H1 (cell line): ENCODE measurements around the gene SFRP5. TPM values are rescaled to one million over a fixed set of nuclear protein-coding genes. Genes with fewer than 3 reads are reported as not detected.

Experiments
- CTCF ChIA-PET: fragments of 300-600 bp; sonication (Branson Sonifier 250); formaldehyde crosslinking; loops from one replicate; lab custom pipeline; 2021; ENCODE audit not compliant: partially characterized antibody; lab: Charles Lee
- POLR2A ChIA-PET: fragments of 300-600 bp; sonication (Branson Sonifier 250); formaldehyde crosslinking; loops from one replicate; lab custom pipeline; 2021; ENCODE audit warnings: inconsistent platforms; ENCODE audit not compliant: partially characterized antibody; lab: Charles Lee
- DNase-seq, 2 experiments: peaks; one replicate each; pipeline versions ENCODE4 v3.0.0 to v3.0.0-alpha.2; 2010 to 2022; ENCODE audit warnings: low spot score in 2 of 2, low read depth in 1 of 2, mixed read lengths in 1 of 2
- FAIRE-seq: peaks from 2 replicates; lab custom pipeline; 2011; peaks lifted over from hg19 to GRCh38; lab: Jason Lieb, UNC
- H2AFZ ChIP-seq: 2 replicates; pipeline ENCODE4 v1.8.1; 2012; ENCODE audit warnings: low read length, inconsistent platforms
- H2AK5ac ChIP-seq: 2 replicates; pipeline ENCODE4 v1.6.1; 2013; ENCODE audit warnings: low read depth, low read length
- H2BK120ac ChIP-seq: replicated peaks from 2 replicates; pipeline ENCODE3; 2013; ENCODE audit warnings: low read depth, low read length, inconsistent platforms
- H2BK12ac ChIP-seq: 2 replicates; pipeline ENCODE4 v1.6.1; 2013; ENCODE audit warnings: low read depth, low read length
- H2BK15ac ChIP-seq: 2 replicates; pipeline ENCODE4 v1.6.1; 2013; ENCODE audit warnings: low read length
- H2BK20ac ChIP-seq: 2 replicates; pipeline ENCODE4 v1.6.1; 2013; ENCODE audit warnings: low read length
- H2BK5ac ChIP-seq: 2 replicates; pipeline ENCODE4 v1.6.1; 2013; ENCODE audit warnings: low read depth, low read length
- H3K14ac ChIP-seq: 2 replicates; pipeline ENCODE4 v1.6.1; 2013; ENCODE audit warnings: inconsistent platforms; ENCODE audit not compliant: insufficient read length
- H3K18ac ChIP-seq: 2 replicates; pipeline ENCODE4 v1.6.1; 2013; ENCODE audit warnings: low read length; ENCODE audit errors: extremely low read depth
- H3K23ac ChIP-seq: 2 replicates; pipeline ENCODE4 v1.6.1; 2013; ENCODE audit warnings: inconsistent platforms; ENCODE audit not compliant: insufficient read length
- H3K23me2 ChIP-seq: 2 replicates; pipeline ENCODE4 v1.6.1; 2013; ENCODE audit warnings: low read depth, low read length
- H3K27ac ChIP-seq: 2 replicates; pipeline ENCODE4 v1.6.1; 2011; ENCODE audit warnings: low read depth, low read length, inconsistent platforms
- H3K27me3 ChIP-seq, 4 experiments: replicated peaks in 1 of 4; 1 replicate in 1 of 4; 2 replicates in 3 of 4; pipeline versions ENCODE4 v1.6.1 to v1.8.1; 2011 to 2013; ENCODE audit warnings: low read length in 3 of 4, mild to moderate bottlenecking in 3 of 4, inconsistent platforms in 2 of 4, mixed read lengths in 2 of 4, moderate library complexity in 1 of 4; ENCODE audit not compliant: control insufficient read depth in 3 of 4, insufficient read depth in 3 of 4; ENCODE audit errors: extremely low read depth in 1 of 4
- H3K36me3 ChIP-seq, 4 experiments: 2 replicates each; pipeline versions ENCODE4 v1.6.1 to v1.8.1; 2011 to 2013; ENCODE audit warnings: mild to moderate bottlenecking in 4 of 4, low read length in 3 of 4, moderate library complexity in 2 of 4, control low read depth in 1 of 4, inconsistent platforms in 1 of 4; ENCODE audit not compliant: insufficient read depth in 4 of 4, control insufficient read depth in 2 of 4
- H3K4ac ChIP-seq: replicated peaks from 2 replicates; pipeline ENCODE3; 2013; ENCODE audit warnings: low read length, low read depth, mixed read lengths, inconsistent platforms; ENCODE audit not compliant: insufficient read length
- H3K4me1 ChIP-seq, 4 experiments: replicated peaks in 1 of 4; 1 replicate in 1 of 4; 2 replicates in 3 of 4; pipeline versions ENCODE4 v1.6.1 to v1.8.1; 2011 to 2013; ENCODE audit warnings: low read length in 3 of 4, inconsistent platforms in 2 of 4, mixed read lengths in 1 of 4; ENCODE audit not compliant: insufficient read depth in 4 of 4, control insufficient read depth in 3 of 4
- H3K4me2 ChIP-seq, 2 experiments: 2 replicates each; pipeline versions ENCODE4 v1.6.1 to v1.8.1; 2011 to 2013; ENCODE audit warnings: low read depth in 2 of 2, low read length in 2 of 2, control low read depth in 1 of 2, inconsistent platforms in 1 of 2, mild to moderate bottlenecking in 1 of 2; ENCODE audit not compliant: insufficient read depth in 1 of 2
- H3K4me3 ChIP-seq, 4 experiments: fragments of 200-600, 300-600 bp in 1 of 4; sonication (generic), shearing (Covaris generic), sonication (Bioruptor Twin) in 1 of 4; 2 replicates each; pipeline versions ENCODE4 v1.5.1 to v1.8.1; 2011 to 2016; ENCODE audit warnings: low read length in 4 of 4, low read depth in 3 of 4, control low read depth in 2 of 4, inconsistent platforms in 2 of 4, mild to moderate bottlenecking in 2 of 4, mixed read lengths in 1 of 4, moderate library complexity in 1 of 4; ENCODE audit not compliant: insufficient read depth in 2 of 4; ENCODE audit errors: extremely low read depth in 1 of 4
- H3K56ac ChIP-seq: replicated peaks from 2 replicates; pipeline ENCODE3; 2013; ENCODE audit warnings: low read depth, mild to moderate bottlenecking, mixed read lengths, low read length, inconsistent platforms; ENCODE audit not compliant: insufficient read length
- H3K79me1 ChIP-seq: 2 replicates; pipeline ENCODE4 v1.6.1; 2013; ENCODE audit warnings: low read depth, low read length, control low read depth
- H3K79me2 ChIP-seq, 2 experiments: 2 replicates each; pipeline versions ENCODE4 v1.6.1 to v1.8.1; 2012 to 2013; ENCODE audit warnings: low read length in 2 of 2, mild to moderate bottlenecking in 2 of 2, inconsistent platforms in 1 of 2; ENCODE audit not compliant: insufficient read depth in 2 of 2, control insufficient read depth in 1 of 2
- H3K9ac ChIP-seq, 4 experiments: replicated peaks in 1 of 4; 1 replicate in 1 of 4; 2 replicates in 3 of 4; pipeline versions ENCODE4 v1.6.1 to v1.8.1; 2011 to 2013; ENCODE audit warnings: low read depth in 3 of 4, low read length in 3 of 4, control low read depth in 2 of 4, mild to moderate bottlenecking in 2 of 4, moderate library complexity in 2 of 4, inconsistent platforms in 1 of 4; ENCODE audit errors: extremely low read depth in 1 of 4
- H3K9me3 ChIP-seq, 2 experiments: 2 replicates each; pipeline versions ENCODE4 v1.6.1 to v1.8.1; 2012 to 2013; ENCODE audit warnings: mild to moderate bottlenecking in 2 of 2, moderate library complexity in 2 of 2, control low read depth in 1 of 2, inconsistent platforms in 1 of 2, low read depth in 1 of 2, low read length in 1 of 2, mixed read lengths in 1 of 2; ENCODE audit not compliant: insufficient read depth in 2 of 2
- H4K20me1 ChIP-seq, 2 experiments: replicated peaks in 1 of 2; 2 replicates each; pipeline versions ENCODE3 to v1.8.1; 2011 to 2013; ENCODE audit warnings: inconsistent platforms in 2 of 2, low read length in 2 of 2, mild to moderate bottlenecking in 1 of 2; ENCODE audit not compliant: insufficient read depth in 2 of 2, control insufficient read depth in 1 of 2
- H4K5ac ChIP-seq: 2 replicates; pipeline ENCODE4 v1.6.1; 2013; ENCODE audit warnings: low read length, low read depth, mixed read lengths, inconsistent platforms; ENCODE audit not compliant: insufficient read length
- H4K8ac ChIP-seq: 2 replicates; pipeline ENCODE4 v1.8.0; 2013; ENCODE audit warnings: mild to moderate bottlenecking, moderate library complexity, low read length, inconsistent platforms; ENCODE audit not compliant: insufficient read depth; ENCODE audit errors: extremely low read depth
- H4K91ac ChIP-seq: replicated peaks from 2 replicates; pipeline ENCODE3; 2013; ENCODE audit warnings: low read length, mixed read lengths, inconsistent platforms; ENCODE audit not compliant: insufficient read length
- ATF3 ChIP-seq: IDR thresholded peaks from 2 replicates; pipeline ENCODE4 v1.6.1; 2011; ENCODE audit warnings: low read depth, mild to moderate bottlenecking, low read length; ENCODE audit not compliant: insufficient read depth
- BACH1 ChIP-seq: IDR thresholded peaks from 2 replicates; pipeline ENCODE4 v1.6.1; 2012; ENCODE audit warnings: low read length, improper control_type of control experiment
- BCL11A ChIP-seq, 2 experiments: IDR thresholded peaks; one replicate each; pipeline ENCODE4 v1.6.1; 2011; ENCODE audit warnings: low read depth in 2 of 2, low read length in 2 of 2, mild to moderate bottlenecking in 2 of 2
- CHD1 ChIP-seq: IDR thresholded peaks from 2 replicates; pipeline ENCODE4 v1.6.1; 2012; ENCODE audit warnings: low read depth, low read length, improper control_type of control experiment
- CTBP2 ChIP-seq: IDR thresholded peaks from 2 replicates; pipeline ENCODE4 v1.7.0; 2011; ENCODE audit warnings: borderline replicate concordance, mild to moderate bottlenecking, moderate library complexity, mixed read lengths, low read length; ENCODE audit not compliant: insufficient read depth, insufficient read length
- GABPA ChIP-seq: IDR thresholded peaks from 2 replicates; pipeline ENCODE4 v1.6.1; 2011; ENCODE audit warnings: mild to moderate bottlenecking, low read length, moderate library complexity, borderline replicate concordance; ENCODE audit not compliant: insufficient read depth
- JUND ChIP-seq: IDR thresholded peaks from 2 replicates; pipeline ENCODE4 v1.6.1; 2011; ENCODE audit warnings: mild to moderate bottlenecking, improper control_type of control experiment, low read length
- KDM1A ChIP-seq: fragments of 200-600, 300-600 bp; sonication (generic); IDR thresholded peaks from 2 replicates; pipeline ENCODE4 v1.7.1; 2016; ENCODE audit warnings: mild to moderate bottlenecking, low read length, borderline replicate concordance
- NANOG ChIP-seq: IDR thresholded peaks from 2 replicates; pipeline ENCODE4 v1.6.1; 2011; ENCODE audit warnings: low read length, low read depth, mild to moderate bottlenecking, inconsistent platforms; ENCODE audit not compliant: insufficient read depth, poor library complexity, severe bottlenecking
- SP4 ChIP-seq: IDR thresholded peaks from 2 replicates; pipeline ENCODE4 v1.6.1; 2012; ENCODE audit warnings: low read length, inconsistent platforms
- SRF ChIP-seq: IDR thresholded peaks from 2 replicates; pipeline ENCODE4 v1.6.1; 2011; ENCODE audit warnings: mild to moderate bottlenecking, low read depth, low read length, moderate library complexity
- WGBS, 2 experiments: shearing (Covaris generic) in 1 of 2; methylation state at CpG; one replicate each; pipeline versions ENCODE4 v1.1.6 to v1.1.7; 2013 to 2015; ENCODE audit warnings: low lambda C conversion rate in 2 of 2, mixed read lengths in 2 of 2, inconsistent platforms in 1 of 2, low coverage in 1 of 2, missing lambda C conversion rate in 1 of 2; ENCODE audit not compliant: insufficient replicate concordance in 2 of 2, insufficient coverage in 1 of 2, insufficient read length in 1 of 2; ENCODE audit errors: extremely low coverage in 1 of 2, missing lambda C conversion rate in 1 of 2; 5-methylcytosine and 5-hydroxymethylcytosine counted together
- polyA plus RNA-seq, 7 experiments: library from polyadenylated mRNA; depleted of rRNA in 3 of 7; stranded (reverse) in 5 of 7; unstranded in 2 of 7; fragments of >200 nt in 5 of 7; fragments of 200-250 nt in 2 of 7; gene quantifications; 1 replicate in 5 of 7; 2 replicates in 1 of 7; 4 replicates in 1 of 7; pipeline versions ENCODE4 v1.2.1 to v1.2.3, GENCODE V29; 2011 to 2013; ENCODE audit warnings: missing spikeins in 2 of 7, mixed read lengths in 2 of 7
- total RNA-seq: library from RNA; stranded (reverse); fragmentation: NEBNext Ultra II Directional; extraction: Animal tissue kit (Norgen Biotek cat#: 25700); gene quantifications from 2 replicates; pipeline ENCODE4 v1.2.1, GENCODE V29; 2021

Gene SFRP5
- total and polyA plus RNA-seq, 2 of the 8 experiments (the other 6 are each of a cell fraction or from before 2014, with no cell fraction given): 3.9 to 5.9 TPM

- no peak overlapping the region for H2AK5ac ChIP-seq
- H3K27me3 ChIP-seq: peaks cover 9 to 12% (median 11%) of the 10 kb centered on the region in 4 experiments
- no peak overlapping the region for H2BK5ac ChIP-seq
- H4K20me1 ChIP-seq: peaks cover 6 to 18% of the 10 kb centered on the region in 2 experiments
- no peak overlapping the region for H2BK20ac ChIP-seq
- WGBS, 2 experiments: 90% methylated on average over 2 of the region's 2 CpGs; no CpG with 5 or more reads in 1 of the 2 experiments
- POLR2A ChIA-PET: interaction anchor here (1.3 kb wide), 2 partner anchors 12 to 13 kb away, joined by 3 to 4 read pairs; no protein-coding TSS in a partner anchor
- H3K9me3 ChIP-seq: peaks cover 6 to 7% of the 10 kb centered on the region in 2 experiments
- H3K4me3 ChIP-seq: no peak overlapping the region
- CTCF ChIA-PET: interaction anchor here (1.3 to 1.6 kb wide), 2 partner anchors 22 to 39 kb away, joined by 3 to 4 read pairs; no protein-coding TSS in a partner anchor
- DNase-seq (no peak), FAIRE-seq (no peak)
- H3K36me3 ChIP-seq: peaks cover 10 to 53% (median 22%) of the 10 kb centered on the region in 4 experiments; a peak in 7 of 8 replicates
- peaks cover 0 to 6% (median 3%) of the 10 kb centered on the region in 4 experiments; a peak in 5 of 7 replicates for H3K4me1 ChIP-seq
- H3K27ac ChIP-seq: no peak overlapping the region
- H2AFZ ChIP-seq: no peak overlapping the region
- no peak for TF ChIP-seq JUND
- no peak for TF ChIP-seq ATF3
- no peak for TF ChIP-seq SRF
- no peak for TF ChIP-seq GABPA
- TF ChIP-seq BCL11A (IDR thresholded peaks at IDR 0.05; ENCODE audit: low read depth in 2 of 2, low read length in 2 of 2): no peak
- no peak for TF ChIP-seq NANOG
- TF ChIP-seq BACH1: no peak
- TF ChIP-seq SP4: no peak
- no peak for TF ChIP-seq KDM1A
- TF ChIP-seq CTBP2: no peak
- TF ChIP-seq CHD1: no peak
- no peak overlapping the region for H2BK120ac ChIP-seq
- no peak overlapping the region for H4K91ac ChIP-seq
- H2BK15ac ChIP-seq: no peak overlapping the region
- peaks cover 13% of the 10 kb centered on the region for H3K79me1 ChIP-seq
- H4K8ac ChIP-seq: no peak overlapping the region
- no peak overlapping the region for H2BK12ac ChIP-seq
- H3K18ac ChIP-seq: no peak overlapping the region
- H3K4ac ChIP-seq: no peak overlapping the region
- peaks cover 12% of the 10 kb centered on the region for H3K23me2 ChIP-seq
- H3K23ac ChIP-seq: no peak overlapping the region
- no peak overlapping the region for H4K5ac ChIP-seq
- H3K79me2 ChIP-seq: peaks cover 4 to 36% of the 10 kb centered on the region in 2 experiments; a peak in 3 of 4 replicates
- no peak overlapping the region for H3K56ac ChIP-seq
- no peak overlapping the region for H3K14ac ChIP-seq
- H3K9ac ChIP-seq: no peak overlapping the region
- H3K4me2 ChIP-seq: no peak overlapping the region
These were observed 31.2 kb downstream of the SFRP5 start for GRCh38 chr10:97740613-97741012.
